NB4 (cell line): ENCODE results near the gene TTPAL.

Source experiments
- DNase-seq: peaks from one replicate; pipeline ENCODE4 v3.0.0; 2010; ENCODE audit warnings: low read depth
- H3K4me3 ChIP-seq: one replicate; pipeline ENCODE4 v1.5.1; 2011; ENCODE audit warnings: mild to moderate bottlenecking, low read depth, low read length, moderate library complexity
- MYC ChIP-seq: IDR thresholded peaks from 2 replicates; pipeline ENCODE4 v1.6.1; 2011; ENCODE audit warnings: low read depth, low read length
- POLR2A ChIP-seq: IDR thresholded peaks from 2 replicates; pipeline ENCODE4 v1.6.1; 2011; ENCODE audit warnings: mild to moderate bottlenecking; ENCODE audit not compliant: insufficient read length; ENCODE audit errors: extremely low read depth
- TF ChIP-seq, protein P1 (sequence below): IDR thresholded peaks from 2 replicates; pipeline ENCODE4 v1.6.1; 2011; ENCODE audit warnings: low read depth, low read length
- TF ChIP-seq, protein P2 (sequence below): IDR thresholded peaks from one replicate; pipeline ENCODE4 v1.5.1; 2012; ENCODE audit warnings: low read depth, low read length

Gene TTPAL

DNA sequence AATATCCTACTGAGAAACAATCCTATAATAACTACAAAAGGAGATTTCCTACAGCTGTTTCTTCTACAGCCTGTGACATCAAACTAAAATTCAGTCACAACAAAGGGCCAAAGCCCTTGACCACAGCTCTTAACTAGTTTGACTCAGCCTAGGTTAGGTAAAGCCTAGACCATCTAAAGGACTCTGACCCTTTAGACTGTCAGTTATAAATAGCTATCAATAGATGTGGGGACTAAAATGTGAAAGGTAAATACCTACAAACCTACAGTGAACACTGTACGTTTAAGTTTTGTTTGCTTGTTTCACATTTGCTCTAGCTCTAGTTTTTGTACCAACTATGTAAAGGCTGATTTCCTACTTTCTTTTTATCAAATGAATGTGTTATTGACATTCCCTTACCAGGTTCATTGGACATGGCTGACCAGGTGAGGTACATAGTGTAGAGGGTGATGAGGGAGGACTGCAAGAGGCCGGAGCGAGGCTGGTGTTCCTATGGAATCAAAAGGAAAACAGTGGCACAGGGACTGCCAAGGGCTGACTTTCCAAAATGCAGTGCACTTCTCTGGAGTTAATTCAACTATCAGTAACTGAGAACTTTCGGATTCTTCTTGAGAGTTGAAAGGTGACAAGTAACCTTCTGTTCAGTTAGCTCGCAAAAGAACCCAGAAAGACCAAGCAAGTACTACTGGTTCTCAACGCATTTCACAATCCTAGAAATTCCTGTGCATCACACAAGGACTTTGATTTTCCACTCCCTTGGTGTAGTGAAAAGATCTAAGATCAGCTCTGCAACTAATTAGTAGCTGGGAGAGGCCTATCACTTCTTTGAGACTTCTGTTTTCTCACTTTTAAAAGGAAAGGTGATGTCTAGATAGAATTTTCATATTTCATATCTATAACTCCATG, 29.0 kb downstream of the TTPAL start:
- TF ChIP-seq, protein P1, sequence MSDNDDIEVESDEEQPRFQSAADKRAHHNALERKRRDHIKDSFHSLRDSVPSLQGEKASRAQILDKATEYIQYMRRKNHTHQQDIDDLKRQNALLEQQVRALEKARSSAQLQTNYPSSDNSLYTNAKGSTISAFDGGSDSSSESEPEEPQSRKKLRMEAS: no peak
- no peak for TF ChIP-seq MYC
- TF ChIP-seq, protein P2, sequence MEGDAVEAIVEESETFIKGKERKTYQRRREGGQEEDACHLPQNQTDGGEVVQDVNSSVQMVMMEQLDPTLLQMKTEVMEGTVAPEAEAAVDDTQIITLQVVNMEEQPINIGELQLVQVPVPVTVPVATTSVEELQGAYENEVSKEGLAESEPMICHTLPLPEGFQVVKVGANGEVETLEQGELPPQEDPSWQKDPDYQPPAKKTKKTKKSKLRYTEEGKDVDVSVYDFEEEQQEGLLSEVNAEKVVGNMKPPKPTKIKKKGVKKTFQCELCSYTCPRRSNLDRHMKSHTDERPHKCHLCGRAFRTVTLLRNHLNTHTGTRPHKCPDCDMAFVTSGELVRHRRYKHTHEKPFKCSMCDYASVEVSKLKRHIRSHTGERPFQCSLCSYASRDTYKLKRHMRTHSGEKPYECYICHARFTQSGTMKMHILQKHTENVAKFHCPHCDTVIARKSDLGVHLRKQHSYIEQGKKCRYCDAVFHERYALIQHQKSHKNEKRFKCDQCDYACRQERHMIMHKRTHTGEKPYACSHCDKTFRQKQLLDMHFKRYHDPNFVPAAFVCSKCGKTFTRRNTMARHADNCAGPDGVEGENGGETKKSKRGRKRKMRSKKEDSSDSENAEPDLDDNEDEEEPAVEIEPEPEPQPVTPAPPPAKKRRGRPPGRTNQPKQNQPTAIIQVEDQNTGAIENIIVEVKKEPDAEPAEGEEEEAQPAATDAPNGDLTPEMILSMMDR: no peak
- no peak for TF ChIP-seq POLR2A
- DNase-seq: no peak
- H3K4me3 ChIP-seq: no peak overlapping the region

DNA sequence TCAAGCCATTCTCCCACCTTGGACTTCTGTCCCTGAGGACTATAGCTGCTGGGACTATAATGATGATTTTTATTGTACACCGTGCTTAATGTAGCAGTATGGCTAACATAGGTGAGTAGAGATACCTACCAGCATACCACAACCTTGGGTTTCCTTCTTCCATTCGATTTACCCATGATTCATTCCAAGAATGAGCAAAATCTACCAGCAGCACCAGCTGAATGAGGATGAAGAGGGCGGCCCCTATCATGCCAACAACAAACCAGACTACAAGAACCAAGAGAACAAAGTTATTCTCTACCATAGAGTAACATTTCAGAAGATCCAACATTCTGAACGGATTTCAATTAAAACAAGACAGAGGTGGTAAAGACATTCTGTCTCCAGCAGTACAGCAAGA, 34.1 kb downstream of the TTPAL start:
- TF ChIP-seq, protein P2: no peak
- TF ChIP-seq, protein P1: no peak
- TF ChIP-seq POLR2A: no peak
- TF ChIP-seq MYC: no peak
- DNase-seq: no peak
- no peak overlapping the region for H3K4me3 ChIP-seq

DNA sequence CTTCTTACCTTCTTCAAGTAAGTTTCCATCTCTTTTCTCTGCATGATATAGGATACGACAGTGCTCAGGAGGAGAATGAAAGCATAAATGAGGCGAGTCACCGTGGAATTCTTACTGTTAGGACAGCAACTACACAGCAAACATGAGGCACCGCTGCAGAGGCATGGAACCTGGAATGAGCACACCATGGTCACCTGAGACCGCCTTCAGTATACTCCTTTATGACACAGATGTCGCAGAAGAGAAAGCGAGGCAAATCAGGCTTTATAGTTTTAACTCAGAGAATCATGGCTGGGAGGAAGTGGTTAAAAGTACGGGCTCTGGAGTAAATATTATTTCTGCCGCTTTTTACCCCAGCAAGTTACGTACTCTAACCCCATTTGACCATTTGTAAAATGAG, 38.2 kb downstream of the TTPAL start:
- no peak for TF ChIP-seq MYC
- TF ChIP-seq, protein P1: no peak
- H3K4me3 ChIP-seq: no peak overlapping the region
- DNase-seq: no peak

DNA sequence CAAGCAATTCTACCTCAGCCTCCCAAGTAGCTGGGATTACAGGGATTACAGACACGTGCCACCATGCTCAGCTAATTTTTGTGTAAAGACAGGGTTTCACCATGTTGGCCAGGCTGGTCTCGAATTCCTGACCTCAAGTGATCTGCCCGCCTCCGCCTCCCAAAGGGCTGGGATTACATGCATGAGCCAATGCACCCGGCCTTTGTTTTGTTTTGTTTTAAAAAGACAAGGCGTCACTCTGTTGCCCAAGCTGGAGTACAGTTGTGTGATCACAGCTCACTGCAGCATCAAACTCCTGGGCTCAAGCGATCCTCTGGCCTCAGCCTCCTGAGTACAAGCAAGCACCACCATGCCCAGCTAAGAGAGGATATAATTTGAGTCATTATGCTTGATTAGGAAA, 40.8 kb downstream of the TTPAL start:
- TF ChIP-seq, protein P2: no peak
- TF ChIP-seq, protein P1: no peak
- no peak for TF ChIP-seq MYC
- TF ChIP-seq POLR2A: no peak
- DNase-seq: no peak
- no peak overlapping the region for H3K4me3 ChIP-seq

DNA sequence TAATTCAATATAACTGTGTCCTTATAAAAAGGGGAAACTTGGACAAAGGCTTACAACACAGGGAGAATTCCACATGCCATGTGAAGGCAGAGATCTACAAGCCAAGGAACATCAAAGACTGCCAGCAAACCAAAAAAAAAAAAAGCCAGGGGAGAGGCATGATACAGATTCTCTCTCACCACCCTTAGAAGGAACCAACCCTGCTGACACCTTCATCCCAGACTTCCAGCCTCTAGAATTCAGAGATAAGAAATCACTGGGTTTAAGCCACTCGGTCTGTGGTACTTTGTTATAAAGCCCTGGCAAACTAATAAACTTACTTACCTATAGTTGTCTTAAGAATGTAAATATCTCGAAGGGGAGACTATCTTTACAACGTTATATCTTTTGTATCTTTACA, 41.8 kb downstream of the TTPAL start:
- no peak overlapping the region for H3K4me3 ChIP-seq
- no peak for TF ChIP-seq POLR2A
- TF ChIP-seq, protein P2: no peak
- TF ChIP-seq, protein P1: no peak
- TF ChIP-seq MYC: no peak

DNA sequence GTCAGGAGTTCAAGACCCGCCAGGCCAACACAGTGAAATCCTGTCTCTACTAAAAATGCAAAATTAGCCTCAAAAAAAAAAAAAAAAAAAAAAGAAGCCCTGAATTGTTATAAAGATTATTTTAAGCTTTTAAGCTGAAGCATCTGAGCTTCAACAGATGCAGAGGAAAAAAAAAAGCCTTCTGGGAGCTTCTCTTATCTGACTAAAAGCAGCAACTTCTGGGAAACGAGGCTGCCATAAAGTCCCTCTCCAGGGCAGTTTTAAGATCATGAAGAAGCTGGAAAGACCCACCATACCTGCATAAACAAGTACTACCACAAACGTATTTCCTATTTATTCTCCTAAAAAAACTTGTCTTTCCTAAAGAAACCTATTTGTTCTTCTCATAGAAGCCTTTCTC, 42.6 kb downstream of the TTPAL start:
- TF ChIP-seq POLR2A (no peak), MYC (no peak)
- TF ChIP-seq, protein P1: no peak
- TF ChIP-seq, protein P2: no peak
- H3K4me3 ChIP-seq: no peak overlapping the region
- DNase-seq: no peak

More for the DNA sequence above, 41.8 kb downstream of the TTPAL start:
- no peak for DNase-seq
